ENCODE data around the gene TMEM178A.

The TMEM178A gene

DNA sequence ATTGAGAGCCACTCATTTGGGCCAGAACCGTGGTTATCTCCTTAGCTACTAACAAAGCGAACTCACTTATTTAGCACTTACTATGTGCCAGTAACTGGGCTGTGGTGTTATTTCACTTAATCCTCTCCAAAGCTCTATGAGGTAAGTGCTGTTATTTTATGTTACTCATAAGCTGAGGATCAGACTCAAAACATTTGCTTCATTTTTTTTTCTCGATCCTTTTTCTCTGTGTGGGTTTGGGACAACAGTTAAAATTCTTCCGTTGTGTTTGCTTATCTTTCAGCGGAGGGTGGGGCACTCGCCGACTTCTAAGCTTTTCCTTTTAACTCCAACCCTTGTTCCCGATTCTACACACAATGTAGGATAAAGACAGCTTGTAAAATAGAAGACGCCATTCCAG is 52.8 kb downstream of the TMEM178A start:
- no peak for DNase-seq

DNA sequence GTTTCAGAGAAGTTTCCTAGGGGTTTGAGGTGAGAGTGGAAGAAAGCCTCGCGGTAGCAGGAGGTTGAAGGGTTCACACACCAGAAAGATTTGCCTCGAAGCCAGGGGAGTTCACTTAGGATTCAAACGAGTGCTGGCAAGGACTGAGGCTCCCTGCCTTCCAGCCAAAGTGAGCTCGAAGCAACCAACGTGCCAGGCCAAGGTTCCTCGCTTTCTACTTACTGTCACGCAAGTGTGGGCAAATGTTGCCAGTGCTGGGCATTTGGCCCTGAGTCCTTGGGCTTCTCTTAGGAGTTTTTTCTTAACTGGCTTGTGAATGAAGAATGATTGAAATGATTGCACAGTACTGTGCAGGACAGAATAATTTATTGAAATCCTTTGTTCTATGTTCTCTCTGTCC is 53.6 kb downstream of the TMEM178A start:
- no peak for DNase-seq

DNA sequence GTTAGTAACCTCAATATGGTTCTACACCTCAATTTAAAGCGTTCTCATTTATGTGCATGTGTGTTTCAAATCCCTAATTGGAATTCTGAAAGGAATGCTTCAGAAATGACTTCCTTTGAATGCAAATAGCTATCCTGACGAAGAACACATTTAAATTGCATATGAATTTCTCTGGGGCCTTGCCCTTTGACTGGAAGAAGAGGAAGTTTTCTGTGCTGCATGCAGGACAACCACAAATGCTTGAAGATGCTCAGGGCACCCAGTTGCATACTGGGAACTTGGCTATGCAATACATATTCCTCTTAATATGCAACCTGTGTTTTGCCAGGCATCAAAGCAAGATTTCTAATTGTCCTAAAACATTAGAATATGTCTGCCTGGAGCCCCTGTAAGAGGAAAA is 55.3 kb downstream of the TMEM178A start:
- DNase-seq, result no peak

GRCh38 chr2:39723497-39723896 is 57.8 kb downstream of the TMEM178A start:
- no peak for DNase-seq

GRCh38 chr2:39723946-39724827 is 58.5 kb downstream of the TMEM178A start:
- DNase-seq, result no peak

DNA sequence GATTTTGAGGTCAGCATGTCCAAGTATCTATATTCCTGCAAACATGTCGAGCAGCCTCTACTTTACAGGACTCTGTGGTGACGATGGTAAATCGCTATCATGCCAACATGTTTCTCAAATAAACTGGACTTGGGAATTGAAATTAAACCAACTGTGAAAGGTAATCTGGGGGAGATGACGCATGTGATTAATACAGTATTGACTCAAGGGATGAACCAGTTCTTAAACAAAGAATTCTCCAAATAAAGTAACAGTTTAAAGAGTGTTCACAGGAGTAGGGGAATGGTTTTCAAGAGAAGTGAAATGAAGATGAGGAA is 59.1 kb downstream of the TMEM178A start:
- no peak for DNase-seq

GRCh38 chr2:39725401-39725800 is 59.7 kb downstream of the TMEM178A start:
- no peak for DNase-seq

- DNase-seq, result peak in 1 of 2 donors; percentile 60
Measured at GRCh38 chr2:39728085-39728484, 62.4 kb downstream of the TMEM178A start.

GRCh38 chr2:39728941-39729351 is 63.2 kb downstream of the TMEM178A start:
- peak in 1 of 2 donors; percentile 5 for DNase-seq

GRCh38 chr2:39730276-39730675 is 64.6 kb downstream of the TMEM178A start:
- no peak for DNase-seq

GRCh38 chr2:39730685-39731302 is 65.1 kb downstream of the TMEM178A start:
- peak in 1 of 2 donors; percentile 37 for DNase-seq

DNA sequence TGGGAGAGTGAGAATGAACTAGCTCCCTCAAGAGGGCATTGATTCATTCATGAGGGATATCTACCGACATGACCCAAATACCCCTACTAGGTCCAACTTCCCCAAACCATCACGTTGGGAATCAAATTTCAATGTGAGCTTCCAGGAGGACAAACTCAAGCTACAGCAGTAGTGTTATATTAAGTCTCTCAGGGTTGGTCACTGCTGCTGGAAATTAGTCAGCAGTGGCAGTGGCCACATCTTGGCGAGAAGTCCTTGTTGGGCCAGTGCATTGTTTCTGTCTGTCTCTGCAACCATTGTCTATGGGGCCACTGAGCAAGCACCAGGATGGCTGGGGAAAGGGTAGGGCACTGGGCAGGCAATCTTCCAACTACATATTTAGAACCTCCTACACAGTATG is 65.8 kb downstream of the TMEM178A start:
- DNase-seq, result no peak

- DNase-seq, result no peak
Measured at GRCh38 chr2:39732482-39732881, 66.8 kb downstream of the TMEM178A start.

GRCh38 chr2:39733070-39733674 is 67.5 kb downstream of the TMEM178A start:
- no peak for DNase-seq

DNA sequence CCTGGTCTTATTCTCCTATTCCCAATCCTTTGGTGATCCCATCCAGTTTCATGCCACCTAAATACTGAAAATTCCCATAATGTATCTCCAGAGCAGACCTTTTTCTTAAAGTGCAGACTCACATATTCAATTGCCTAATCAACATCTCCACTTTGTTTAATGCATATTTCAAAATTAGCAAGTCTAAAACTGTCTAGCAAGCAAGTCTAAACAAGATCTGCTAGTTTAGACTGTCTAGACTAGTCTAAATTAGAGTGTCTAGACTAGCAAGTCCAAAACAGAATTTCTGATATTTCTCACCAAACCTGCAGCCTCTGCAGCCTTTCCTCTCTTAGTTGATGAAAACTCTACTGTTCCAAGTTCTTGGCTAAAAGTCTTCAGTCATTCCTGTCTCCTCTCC is 68.7 kb downstream of the TMEM178A start:
- no peak for DNase-seq

GRCh38 chr2:39735648-39736047 is 69.9 kb downstream of the TMEM178A start:
- DNase-seq, result no peak

DNA sequence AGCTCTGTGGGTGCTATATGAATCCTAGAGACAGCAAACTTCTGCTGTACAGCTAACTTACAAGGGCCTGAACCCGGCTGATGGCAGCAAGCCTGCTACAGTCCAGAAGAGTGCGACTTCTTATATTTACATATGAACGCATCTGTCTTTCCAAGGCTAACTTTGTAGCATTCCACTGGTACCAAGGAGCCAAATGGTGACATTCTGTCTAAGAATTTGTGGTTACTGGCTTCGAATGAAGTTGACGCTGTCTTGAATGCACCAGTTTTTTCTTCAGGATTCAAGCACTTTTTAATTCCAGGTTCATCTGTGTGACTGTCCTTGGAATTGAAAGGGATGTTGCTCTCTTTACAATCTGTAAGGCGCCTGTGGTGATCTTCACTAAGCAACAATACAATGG is 70.9 kb downstream of the TMEM178A start:
- DNase-seq, result no peak

GRCh38 chr2:39737661-39738060 is 71.9 kb downstream of the TMEM178A start:
- no peak for DNase-seq

DNA sequence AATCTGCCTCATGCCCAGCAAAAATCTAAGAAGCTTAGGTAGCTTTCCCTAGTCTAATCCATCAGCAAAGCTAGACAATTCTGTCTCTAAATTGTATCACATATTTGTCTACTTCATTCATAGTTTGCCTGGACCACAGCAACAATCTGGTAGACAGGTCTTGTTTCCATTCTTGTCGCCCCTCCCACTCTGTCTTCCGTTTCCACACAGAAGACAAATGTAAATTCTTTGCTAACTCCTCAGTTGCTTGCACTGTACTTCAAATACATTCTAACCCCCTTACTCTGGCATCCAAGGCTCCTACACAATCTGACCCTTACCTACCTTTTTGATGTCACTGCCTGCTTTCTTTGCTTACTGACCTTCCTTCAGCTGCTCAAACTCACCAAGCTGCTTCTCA is 73.2 kb downstream of the TMEM178A start:
- no peak for DNase-seq

- no peak for DNase-seq
Measured at GRCh38 chr2:39739386-39739785, 73.7 kb downstream of the TMEM178A start.

DNA sequence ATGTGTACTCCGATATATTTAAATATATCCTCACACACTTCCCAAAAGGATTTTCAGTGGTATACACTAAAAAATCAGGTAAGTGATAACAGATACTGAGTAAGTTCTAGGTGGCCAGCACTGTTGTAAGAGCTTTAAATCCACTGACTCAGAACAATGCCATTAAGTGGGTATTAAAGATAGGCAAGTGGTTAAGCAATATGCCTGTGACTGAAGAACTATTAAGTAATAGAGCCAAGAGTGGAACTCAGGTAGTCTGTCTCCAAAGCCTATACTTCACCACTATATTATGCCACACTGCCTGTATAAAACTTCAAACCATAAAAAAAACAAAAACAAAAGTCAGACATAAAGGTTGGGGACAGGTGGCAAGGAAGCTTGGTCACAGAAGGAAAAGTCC is 76.2 kb downstream of the TMEM178A start:
- DNase-seq, result no peak

GRCh38 chr2:39743269-39743776 is 77.6 kb downstream of the TMEM178A start:
- DNase-seq, result no peak

GRCh38 chr2:39755466-39755865 is 89.7 kb downstream of the TMEM178A start:
- DNase-seq, result no peak

GRCh38 chr2:39757156-39757555 is 91.4 kb downstream of the TMEM178A start:
- DNase-seq, result no peak
